Hepatocyte (in vitro differentiated cells): ENCODE results near the gene PRDX5.

Experiments
- EZH2 ChIP-seq: fragments of 200-600 bp; sonication (generic); IDR thresholded peaks from 2 replicates; pipeline ENCODE4 v1.6.1; 2016; ENCODE audit warnings: antibody characterized with exemption, mild to moderate bottlenecking, borderline replicate concordance
- EZH2phosphoT487 ChIP-seq: fragments of 200-600 bp; sonication (generic); IDR thresholded peaks from one replicate; pipeline ENCODE4 v1.6.1; 2018; ENCODE audit warnings: antibody characterized with exemption, mild to moderate bottlenecking, low read depth, moderate library complexity; ENCODE audit not compliant: unreplicated experiment, severe bottlenecking
- TF ChIP-seq, protein P1 (sequence below): fragments of 200-600 bp; sonication (generic); IDR thresholded peaks from 2 replicates; pipeline ENCODE4 v1.5.1; 2016; ENCODE audit warnings: antibody characterized with exemption, mild to moderate bottlenecking; ENCODE audit not compliant: poor library complexity

DNA sequence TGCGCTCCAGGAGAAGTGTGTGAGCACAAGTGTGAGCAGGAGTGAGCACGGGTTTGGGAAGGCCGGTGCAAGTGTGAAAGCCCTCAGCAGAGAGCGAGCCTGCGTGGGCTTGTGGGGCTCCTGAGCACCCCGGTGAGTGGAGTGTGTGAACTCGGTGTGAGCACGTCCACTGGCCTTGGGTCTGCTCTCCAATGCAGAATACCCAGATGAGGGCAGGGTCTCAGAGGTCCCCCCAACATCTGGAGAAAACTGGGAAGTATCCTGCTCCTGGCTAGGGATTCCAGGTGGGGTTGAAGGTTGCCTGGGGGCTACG lies 11.4 kb upstream of the PRDX5 start:
- no peak for TF ChIP-seq EZH2
- TF ChIP-seq, protein P1, sequence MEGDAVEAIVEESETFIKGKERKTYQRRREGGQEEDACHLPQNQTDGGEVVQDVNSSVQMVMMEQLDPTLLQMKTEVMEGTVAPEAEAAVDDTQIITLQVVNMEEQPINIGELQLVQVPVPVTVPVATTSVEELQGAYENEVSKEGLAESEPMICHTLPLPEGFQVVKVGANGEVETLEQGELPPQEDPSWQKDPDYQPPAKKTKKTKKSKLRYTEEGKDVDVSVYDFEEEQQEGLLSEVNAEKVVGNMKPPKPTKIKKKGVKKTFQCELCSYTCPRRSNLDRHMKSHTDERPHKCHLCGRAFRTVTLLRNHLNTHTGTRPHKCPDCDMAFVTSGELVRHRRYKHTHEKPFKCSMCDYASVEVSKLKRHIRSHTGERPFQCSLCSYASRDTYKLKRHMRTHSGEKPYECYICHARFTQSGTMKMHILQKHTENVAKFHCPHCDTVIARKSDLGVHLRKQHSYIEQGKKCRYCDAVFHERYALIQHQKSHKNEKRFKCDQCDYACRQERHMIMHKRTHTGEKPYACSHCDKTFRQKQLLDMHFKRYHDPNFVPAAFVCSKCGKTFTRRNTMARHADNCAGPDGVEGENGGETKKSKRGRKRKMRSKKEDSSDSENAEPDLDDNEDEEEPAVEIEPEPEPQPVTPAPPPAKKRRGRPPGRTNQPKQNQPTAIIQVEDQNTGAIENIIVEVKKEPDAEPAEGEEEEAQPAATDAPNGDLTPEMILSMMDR: no peak
- no peak for TF ChIP-seq EZH2phosphoT487
